WTC11 (cell line): ENCODE results near the gene MYO15B.
"Not testable (repeated sequence)": the region's sequence is repeated elsewhere in the genome, so short reads cannot be mapped to it uniquely, and the experiment has no call there.

Experiments used
- NR2C2 ChIP-seq: sonication (generic); formaldehyde crosslinking; IDR thresholded peaks from 2 replicates; pipeline ENCODE4 v1.8.0; 2022; ENCODE audit warnings: mild to moderate bottlenecking, missing genetic modification reagents
- ZNF219 ChIP-seq: sonication (generic); formaldehyde crosslinking; IDR thresholded peaks from 2 replicates; pipeline ENCODE4 v1.8.0; 2023; ENCODE audit warnings: missing genetic modification reagents, mild to moderate bottlenecking, borderline replicate concordance
- TF ChIP-seq, protein P1 (sequence below): fragments of 200-600 bp; IDR thresholded peaks from 2 replicates; pipeline ENCODE4 v1.8.0; 2022; ENCODE audit warnings: antibody characterized with exemption
- TF ChIP-seq, protein P2 (sequence below): sonication (generic); formaldehyde crosslinking; IDR thresholded peaks from 2 replicates; pipeline ENCODE4 v1.8.1; 2022; ENCODE audit warnings: low read depth, mild to moderate bottlenecking, moderate library complexity, missing genetic modification reagents, borderline replicate concordance

DNA sequence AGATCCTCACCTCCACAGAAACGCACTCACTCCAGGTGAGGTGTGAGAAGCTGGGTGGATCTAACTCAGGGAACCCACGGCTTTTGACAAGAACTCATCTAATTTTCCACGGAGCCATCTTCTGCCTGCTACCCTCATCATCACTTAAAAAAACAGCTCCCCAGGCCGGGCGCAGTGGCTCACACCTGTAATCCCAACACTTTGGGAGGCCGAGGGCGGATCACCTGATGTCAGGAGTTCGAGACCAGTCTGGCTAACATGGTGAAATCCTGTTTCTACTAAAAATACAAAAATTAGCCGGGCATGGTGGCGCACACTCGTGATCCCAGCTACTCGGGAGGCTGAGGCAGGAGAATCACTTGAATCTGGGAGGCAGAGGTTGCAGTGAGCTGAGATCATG is 50.4 kb downstream of the MYO15B start:
- TF ChIP-seq, protein P1, sequence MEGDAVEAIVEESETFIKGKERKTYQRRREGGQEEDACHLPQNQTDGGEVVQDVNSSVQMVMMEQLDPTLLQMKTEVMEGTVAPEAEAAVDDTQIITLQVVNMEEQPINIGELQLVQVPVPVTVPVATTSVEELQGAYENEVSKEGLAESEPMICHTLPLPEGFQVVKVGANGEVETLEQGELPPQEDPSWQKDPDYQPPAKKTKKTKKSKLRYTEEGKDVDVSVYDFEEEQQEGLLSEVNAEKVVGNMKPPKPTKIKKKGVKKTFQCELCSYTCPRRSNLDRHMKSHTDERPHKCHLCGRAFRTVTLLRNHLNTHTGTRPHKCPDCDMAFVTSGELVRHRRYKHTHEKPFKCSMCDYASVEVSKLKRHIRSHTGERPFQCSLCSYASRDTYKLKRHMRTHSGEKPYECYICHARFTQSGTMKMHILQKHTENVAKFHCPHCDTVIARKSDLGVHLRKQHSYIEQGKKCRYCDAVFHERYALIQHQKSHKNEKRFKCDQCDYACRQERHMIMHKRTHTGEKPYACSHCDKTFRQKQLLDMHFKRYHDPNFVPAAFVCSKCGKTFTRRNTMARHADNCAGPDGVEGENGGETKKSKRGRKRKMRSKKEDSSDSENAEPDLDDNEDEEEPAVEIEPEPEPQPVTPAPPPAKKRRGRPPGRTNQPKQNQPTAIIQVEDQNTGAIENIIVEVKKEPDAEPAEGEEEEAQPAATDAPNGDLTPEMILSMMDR, result not testable (repeated sequence)
- TF ChIP-seq ZNF219, NR2C2 (CRISPR knock-in tag): not testable (repeated sequence)
- TF ChIP-seq, protein P2, sequence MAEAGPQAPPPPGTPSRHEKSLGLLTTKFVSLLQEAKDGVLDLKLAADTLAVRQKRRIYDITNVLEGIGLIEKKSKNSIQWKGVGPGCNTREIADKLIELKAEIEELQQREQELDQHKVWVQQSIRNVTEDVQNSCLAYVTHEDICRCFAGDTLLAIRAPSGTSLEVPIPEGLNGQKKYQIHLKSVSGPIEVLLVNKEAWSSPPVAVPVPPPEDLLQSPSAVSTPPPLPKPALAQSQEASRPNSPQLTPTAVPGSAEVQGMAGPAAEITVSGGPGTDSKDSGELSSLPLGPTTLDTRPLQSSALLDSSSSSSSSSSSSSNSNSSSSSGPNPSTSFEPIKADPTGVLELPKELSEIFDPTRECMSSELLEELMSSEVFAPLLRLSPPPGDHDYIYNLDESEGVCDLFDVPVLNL, result not testable (repeated sequence)
